Measurements from ENCODE around the gene GSTO2. TPM values are rescaled to one million over a fixed set of nuclear protein-coding genes. Genes with fewer than 3 reads are reported as not detected.

GSTO2 gene
- total and polyA plus RNA-seq, 2 experiments from 2014 or later = 30.7 to 49.8 TPM

DNA sequence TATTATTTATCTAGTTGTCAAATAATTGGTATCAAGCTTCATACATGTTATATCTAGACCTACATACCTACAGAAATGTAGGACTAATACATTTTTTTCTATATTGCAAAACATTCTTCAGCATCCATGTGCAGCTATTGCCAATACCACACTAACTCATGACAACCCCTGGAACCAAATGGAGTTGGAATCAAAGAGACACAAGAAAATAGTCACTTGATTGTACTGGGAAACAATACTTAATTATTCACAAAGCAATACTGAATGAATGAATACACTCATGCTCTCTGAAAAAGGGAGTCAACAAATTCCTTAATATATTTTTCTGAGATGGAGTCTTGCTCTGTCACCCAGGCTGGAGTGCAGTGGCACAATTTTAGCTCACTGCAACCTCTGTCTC lies 26.4 kb upstream of the GSTO2 start:
- H3K36me3 Mint-ChIP-seq (ENCODE audit: low read depth) = no peaks in the 10 kb centered on the region
- peaks cover 5% of the 10 kb centered on the region for H3K27me3 Mint-ChIP-seq (ENCODE audit: insufficient read depth, low read depth, poor library complexity)
- DNase-seq (ENCODE audit: low spot score) = no peak
- no peak for ATAC-seq
- H3K27ac ChIP-seq (ENCODE audit: low read depth) = no peak overlapping the region
- no peaks in the 10 kb centered on the region for H3K36me3 ChIP-seq (ENCODE audit: insufficient read depth)
- peaks cover 12% of the 10 kb centered on the region; the same call in 2 of the 3 replicates for H3K9me3 Mint-ChIP-seq
- H3K79me2 ChIP-seq (replicated peaks; ENCODE audit: insufficient read depth) = no peaks in the 10 kb centered on the region
- no peak for TF ChIP-seq ZNF331 (CRISPR knock-in tag; IDR thresholded peaks at IDR 0.05; ENCODE audit: low read depth)
- TF ChIP-seq, protein P1, sequence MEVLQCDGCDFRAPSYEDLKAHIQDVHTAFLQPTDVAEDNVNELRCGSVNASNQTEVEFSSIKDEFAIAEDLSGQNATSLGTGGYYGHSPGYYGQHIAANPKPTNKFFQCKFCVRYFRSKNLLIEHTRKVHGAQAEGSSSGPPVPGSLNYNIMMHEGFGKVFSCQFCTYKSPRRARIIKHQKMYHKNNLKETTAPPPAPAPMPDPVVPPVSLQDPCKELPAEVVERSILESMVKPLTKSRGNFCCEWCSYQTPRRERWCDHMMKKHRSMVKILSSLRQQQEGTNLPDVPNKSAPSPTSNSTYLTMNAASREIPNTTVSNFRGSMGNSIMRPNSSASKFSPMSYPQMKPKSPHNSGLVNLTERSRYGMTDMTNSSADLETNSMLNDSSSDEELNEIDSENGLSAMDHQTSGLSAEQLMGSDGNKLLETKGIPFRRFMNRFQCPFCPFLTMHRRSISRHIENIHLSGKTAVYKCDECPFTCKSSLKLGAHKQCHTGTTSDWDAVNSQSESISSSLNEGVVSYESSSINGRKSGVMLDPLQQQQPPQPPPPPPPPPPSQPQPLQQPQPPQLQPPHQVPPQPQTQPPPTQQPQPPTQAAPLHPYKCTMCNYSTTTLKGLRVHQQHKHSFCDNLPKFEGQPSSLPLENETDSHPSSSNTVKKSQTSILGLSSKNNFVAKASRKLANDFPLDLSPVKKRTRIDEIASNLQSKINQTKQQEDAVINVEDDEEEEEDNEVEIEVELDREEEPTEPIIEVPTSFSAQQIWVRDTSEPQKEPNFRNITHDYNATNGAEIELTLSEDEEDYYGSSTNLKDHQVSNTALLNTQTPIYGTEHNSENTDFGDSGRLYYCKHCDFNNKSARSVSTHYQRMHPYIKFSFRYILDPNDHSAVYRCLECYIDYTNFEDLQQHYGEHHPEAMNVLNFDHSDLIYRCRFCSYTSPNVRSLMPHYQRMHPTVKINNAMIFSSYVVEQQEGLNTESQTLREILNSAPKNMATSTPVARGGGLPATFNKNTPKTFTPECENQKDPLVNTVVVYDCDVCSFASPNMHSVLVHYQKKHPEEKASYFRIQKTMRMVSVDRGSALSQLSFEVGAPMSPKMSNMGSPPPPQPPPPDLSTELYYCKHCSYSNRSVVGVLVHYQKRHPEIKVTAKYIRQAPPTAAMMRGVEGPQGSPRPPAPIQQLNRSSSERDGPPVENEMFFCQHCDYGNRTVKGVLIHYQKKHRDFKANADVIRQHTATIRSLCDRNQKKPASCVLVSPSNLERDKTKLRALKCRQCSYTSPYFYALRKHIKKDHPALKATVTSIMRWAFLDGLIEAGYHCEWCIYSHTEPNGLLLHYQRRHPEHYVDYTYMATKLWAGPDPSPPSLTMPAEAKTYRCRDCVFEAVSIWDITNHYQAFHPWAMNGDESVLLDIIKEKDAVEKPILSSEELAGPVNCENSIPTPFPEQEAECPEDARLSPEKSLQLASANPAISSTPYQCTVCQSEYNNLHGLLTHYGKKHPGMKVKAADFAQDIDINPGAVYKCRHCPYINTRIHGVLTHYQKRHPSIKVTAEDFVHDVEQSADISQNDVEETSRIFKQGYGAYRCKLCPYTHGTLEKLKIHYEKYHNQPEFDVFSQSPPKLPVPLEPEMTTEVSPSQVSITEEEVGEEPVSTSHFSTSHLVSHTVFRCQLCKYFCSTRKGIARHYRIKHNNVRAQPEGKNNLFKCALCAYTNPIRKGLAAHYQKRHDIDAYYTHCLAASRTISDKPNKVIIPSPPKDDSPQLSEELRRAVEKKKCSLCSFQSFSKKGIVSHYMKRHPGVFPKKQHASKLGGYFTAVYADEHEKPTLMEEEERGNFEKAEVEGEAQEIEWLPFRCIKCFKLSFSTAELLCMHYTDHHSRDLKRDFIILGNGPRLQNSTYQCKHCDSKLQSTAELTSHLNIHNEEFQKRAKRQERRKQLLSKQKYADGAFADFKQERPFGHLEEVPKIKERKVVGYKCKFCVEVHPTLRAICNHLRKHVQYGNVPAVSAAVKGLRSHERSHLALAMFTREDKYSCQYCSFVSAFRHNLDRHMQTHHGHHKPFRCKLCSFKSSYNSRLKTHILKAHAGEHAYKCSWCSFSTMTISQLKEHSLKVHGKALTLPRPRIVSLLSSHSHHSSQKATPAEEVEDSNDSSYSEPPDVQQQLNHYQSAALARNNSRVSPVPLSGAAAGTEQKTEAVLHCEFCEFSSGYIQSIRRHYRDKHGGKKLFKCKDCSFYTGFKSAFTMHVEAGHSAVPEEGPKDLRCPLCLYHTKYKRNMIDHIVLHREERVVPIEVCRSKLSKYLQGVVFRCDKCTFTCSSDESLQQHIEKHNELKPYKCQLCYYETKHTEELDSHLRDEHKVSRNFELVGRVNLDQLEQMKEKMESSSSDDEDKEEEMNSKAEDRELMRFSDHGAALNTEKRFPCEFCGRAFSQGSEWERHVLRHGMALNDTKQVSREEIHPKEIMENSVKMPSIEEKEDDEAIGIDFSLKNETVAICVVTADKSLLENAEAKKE (CRISPR knock-in tag; IDR thresholded peaks at IDR 0.05) = no peak
- no peak for TF ChIP-seq NANOG (IDR thresholded peaks at IDR 0.05; ENCODE audit: borderline replicate concordance)
- no peak for TF ChIP-seq STAT1 (IDR thresholded peaks at IDR 0.05; ENCODE audit: unreplicated experiment)
- TF ChIP-seq, protein P2, sequence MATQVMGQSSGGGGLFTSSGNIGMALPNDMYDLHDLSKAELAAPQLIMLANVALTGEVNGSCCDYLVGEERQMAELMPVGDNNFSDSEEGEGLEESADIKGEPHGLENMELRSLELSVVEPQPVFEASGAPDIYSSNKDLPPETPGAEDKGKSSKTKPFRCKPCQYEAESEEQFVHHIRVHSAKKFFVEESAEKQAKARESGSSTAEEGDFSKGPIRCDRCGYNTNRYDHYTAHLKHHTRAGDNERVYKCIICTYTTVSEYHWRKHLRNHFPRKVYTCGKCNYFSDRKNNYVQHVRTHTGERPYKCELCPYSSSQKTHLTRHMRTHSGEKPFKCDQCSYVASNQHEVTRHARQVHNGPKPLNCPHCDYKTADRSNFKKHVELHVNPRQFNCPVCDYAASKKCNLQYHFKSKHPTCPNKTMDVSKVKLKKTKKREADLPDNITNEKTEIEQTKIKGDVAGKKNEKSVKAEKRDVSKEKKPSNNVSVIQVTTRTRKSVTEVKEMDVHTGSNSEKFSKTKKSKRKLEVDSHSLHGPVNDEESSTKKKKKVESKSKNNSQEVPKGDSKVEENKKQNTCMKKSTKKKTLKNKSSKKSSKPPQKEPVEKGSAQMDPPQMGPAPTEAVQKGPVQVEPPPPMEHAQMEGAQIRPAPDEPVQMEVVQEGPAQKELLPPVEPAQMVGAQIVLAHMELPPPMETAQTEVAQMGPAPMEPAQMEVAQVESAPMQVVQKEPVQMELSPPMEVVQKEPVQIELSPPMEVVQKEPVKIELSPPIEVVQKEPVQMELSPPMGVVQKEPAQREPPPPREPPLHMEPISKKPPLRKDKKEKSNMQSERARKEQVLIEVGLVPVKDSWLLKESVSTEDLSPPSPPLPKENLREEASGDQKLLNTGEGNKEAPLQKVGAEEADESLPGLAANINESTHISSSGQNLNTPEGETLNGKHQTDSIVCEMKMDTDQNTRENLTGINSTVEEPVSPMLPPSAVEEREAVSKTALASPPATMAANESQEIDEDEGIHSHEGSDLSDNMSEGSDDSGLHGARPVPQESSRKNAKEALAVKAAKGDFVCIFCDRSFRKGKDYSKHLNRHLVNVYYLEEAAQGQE (IDR thresholded peaks at IDR 0.05; ENCODE audit: unreplicated experiment) = no peak
- no peak for TF ChIP-seq JUNB (IDR thresholded peaks at IDR 0.05; ENCODE audit: unreplicated experiment)
- no peak for TF ChIP-seq ZNF114 (CRISPR knock-in tag; IDR thresholded peaks at IDR 0.05)
- no peak for TF ChIP-seq EZH2 (IDR thresholded peaks at IDR 0.05; ENCODE audit: low read depth, unreplicated experiment)
- TF ChIP-seq, protein P3, sequence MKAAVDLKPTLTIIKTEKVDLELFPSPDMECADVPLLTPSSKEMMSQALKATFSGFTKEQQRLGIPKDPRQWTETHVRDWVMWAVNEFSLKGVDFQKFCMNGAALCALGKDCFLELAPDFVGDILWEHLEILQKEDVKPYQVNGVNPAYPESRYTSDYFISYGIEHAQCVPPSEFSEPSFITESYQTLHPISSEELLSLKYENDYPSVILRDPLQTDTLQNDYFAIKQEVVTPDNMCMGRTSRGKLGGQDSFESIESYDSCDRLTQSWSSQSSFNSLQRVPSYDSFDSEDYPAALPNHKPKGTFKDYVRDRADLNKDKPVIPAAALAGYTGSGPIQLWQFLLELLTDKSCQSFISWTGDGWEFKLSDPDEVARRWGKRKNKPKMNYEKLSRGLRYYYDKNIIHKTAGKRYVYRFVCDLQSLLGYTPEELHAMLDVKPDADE (IDR thresholded peaks at IDR 0.05) = no peak
- TF ChIP-seq POLR2AphosphoS5 (IDR thresholded peaks at IDR 0.05; ENCODE audit: low read depth) = no peak
- TF ChIP-seq EZH2phosphoT487 (IDR thresholded peaks at IDR 0.05; ENCODE audit: unreplicated experiment) = no peak
- TF ChIP-seq CREB1 (CRISPR knock-in tag; IDR thresholded peaks at IDR 0.05; ENCODE audit: low read depth) = no peak
- no peak for TF ChIP-seq CTCF (conservative IDR thresholded peaks at IDR 0.05; ENCODE audit: low read depth in 2 of 2)
- no peaks in the 10 kb centered on the region for H4K20me1 ChIP-seq (replicated peaks; ENCODE audit: insufficient read depth)
- no peak overlapping the region for H3K27ac Mint-ChIP-seq
- H3K9me2 ChIP-seq (ENCODE audit: insufficient read depth) = peaks cover 4% of the 10 kb centered on the region; the same call in 1 of the 2 replicates
- no peaks in the 10 kb centered on the region for H3K27me3 ChIP-seq (ENCODE audit: insufficient read depth)
- no peak overlapping the region for H3K4me3 Mint-ChIP-seq
- no peaks in the 10 kb centered on the region for H3K4me1 Mint-ChIP-seq
- no peak overlapping the region for H3K4me2 ChIP-seq
- no peak overlapping the region for H3K4me3 ChIP-seq
- no peaks in the 10 kb centered on the region for H3K4me1 ChIP-seq (ENCODE audit: insufficient read depth)
- no peak overlapping the region for H2AFZ ChIP-seq
- no peaks in the 10 kb centered on the region for H3F3A ChIP-seq (replicated peaks; ENCODE audit: low read depth)
